ENCODE results near the gene LAMB3.
A peak's percentile ranks its signal among the peaks of the same experiment; 100 is the strongest.
"Not testable (repeated sequence)": the region's sequence is repeated elsewhere in the genome, so short reads cannot be mapped to it uniquely, and the experiment has no call there.

The LAMB3 gene

DNA sequence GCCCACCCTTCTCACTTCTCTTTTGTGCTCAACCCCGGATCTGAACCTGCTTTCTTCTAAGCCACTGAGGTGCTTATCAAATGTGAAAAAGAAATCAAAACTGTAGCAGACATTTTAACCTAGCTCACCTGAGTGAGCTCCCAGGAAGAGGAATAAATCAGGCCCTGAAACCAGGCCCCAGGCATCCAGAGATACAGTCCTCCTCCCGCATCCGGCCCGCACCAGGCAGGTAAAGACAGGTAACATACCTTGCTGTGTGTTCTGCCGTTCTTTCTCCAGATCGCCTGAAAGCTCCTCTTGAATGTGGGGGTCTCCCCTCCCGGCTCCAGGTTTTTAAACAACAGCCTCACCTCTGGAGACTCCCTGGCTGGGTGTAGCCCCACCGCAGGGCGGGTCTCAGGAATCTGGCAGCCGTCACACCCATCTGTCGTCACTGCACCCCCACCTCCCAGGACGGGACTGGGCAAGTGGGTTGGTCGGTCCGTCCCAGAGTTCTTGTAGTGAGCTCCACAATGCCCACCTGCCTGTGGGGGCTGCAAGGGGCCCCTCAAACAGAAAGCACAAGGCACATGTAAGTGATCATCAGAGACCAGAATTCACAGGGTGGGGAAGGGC lies at the start of gene LAMB3:
Gene LAMB3, minus strand, starts transcription at position 305 of the 615 bp plus-strand sequence. CDS start 1,481 bp downstream, outside the sequence.
- DNase-seq (ENCODE audit: low read depth) = no peak

DNA sequence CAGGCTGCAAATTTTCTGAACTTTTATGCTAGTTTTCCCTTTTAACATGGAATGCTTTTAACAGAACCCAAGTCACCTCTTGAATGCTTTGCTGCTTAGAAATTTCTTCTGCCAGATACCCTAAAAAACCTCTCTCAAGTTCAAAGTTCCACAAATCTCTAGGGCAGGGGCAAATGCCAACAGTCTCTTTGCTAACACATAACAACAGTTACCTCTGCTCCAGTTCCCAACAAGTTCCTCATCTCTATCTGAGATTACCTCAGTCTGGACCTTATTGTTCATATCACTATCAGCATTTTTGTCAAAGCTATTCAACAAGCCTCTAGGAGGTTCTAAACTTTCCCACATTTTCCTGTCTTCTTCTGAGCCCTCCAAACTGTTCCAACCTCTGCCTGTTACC lies 48.5 kb upstream of the LAMB3 start:
- not testable (repeated sequence) for DNase-seq (ENCODE audit: low read depth)

GRCh38 chr1:209697126-209697525 lies 44.9 kb upstream of the LAMB3 start:
- DNase-seq (ENCODE audit: low read depth) = no peak

DNA sequence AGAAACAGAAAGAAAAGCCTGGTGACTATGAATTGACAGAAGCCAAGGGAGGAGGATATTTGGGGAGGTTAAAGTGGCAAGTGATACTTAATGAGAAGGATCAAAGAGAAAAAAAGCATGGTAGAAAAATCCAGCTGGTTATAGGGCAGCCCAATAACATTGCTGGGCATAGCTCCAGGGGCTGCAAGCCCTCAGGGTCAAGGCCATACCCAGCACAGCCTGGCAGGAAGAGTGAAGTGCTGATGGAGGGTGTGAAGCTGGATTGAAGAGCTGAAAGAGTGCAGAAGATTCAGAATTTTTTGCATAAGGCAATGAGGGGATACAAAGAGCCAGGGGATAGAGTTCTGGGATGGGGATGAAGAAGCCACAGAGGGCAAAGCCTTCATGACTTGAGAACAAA lies 44.4 kb upstream of the LAMB3 start:
- no peak for DNase-seq (ENCODE audit: low read depth)

DNA sequence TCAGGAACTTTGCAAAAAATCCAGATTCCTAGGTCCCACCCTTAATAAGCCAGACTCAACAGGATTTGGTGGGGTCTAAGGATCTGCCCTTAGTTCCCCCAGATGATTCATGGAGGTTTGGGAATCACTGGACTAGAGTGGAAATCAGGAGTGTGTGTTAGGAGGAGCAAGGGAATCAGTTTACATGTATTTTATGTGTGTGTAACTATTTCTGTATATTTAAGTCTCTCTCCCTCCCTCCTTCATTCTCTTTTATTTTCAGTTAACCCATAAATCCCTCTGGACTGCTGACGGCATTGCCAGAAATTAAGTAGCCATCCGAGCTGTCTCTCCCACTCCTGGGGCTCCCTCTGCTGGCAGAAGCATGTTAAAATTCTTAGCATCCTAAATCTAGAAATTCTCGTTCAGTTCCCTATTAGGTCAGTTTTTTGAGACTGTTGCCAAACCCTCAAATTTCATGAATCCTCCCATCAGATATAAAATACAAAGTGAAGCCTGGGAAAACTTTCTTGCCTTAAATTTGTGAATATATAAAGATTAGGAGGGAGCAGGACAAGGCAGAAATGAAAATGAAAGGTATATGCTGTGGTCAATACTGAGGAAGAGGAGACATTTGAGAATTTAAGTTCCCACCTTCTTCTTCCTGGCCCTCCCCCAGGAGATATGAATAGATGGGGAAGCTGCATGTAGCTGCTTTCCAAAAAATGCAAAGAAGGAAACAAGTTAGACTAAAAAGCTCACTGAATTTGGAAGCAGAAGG lies 40.7 kb upstream of the LAMB3 start:
- peak; percentile 55 for DNase-seq (ENCODE audit: low read depth)

GRCh38 chr1:209692296-209692695 lies 40.1 kb upstream of the LAMB3 start:
- DNase-seq (ENCODE audit: low read depth) = no peak

DNA sequence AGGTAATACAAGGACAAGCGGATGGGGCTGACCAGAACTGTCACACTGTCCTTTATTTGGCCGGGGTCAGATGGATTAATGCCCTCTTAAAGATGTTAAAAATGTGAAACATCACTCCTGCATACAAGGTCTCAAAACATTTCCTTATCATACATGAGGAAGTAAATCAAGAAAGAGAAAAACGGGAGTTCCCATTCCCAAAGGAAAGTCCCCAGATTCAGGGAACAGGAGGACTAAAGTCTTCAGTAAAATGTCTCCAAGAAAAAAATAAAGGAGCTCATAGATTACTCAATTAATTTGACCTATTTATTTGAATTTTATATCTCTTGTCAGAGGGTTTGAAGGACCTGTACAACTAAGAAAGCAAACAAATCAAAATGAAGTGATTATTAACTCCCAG lies 39.0 kb upstream of the LAMB3 start:
- no peak for DNase-seq (ENCODE audit: low read depth)

GRCh38 chr1:209689477-209689876 lies 37.3 kb upstream of the LAMB3 start:
- no peak for DNase-seq (ENCODE audit: low read depth)

DNA sequence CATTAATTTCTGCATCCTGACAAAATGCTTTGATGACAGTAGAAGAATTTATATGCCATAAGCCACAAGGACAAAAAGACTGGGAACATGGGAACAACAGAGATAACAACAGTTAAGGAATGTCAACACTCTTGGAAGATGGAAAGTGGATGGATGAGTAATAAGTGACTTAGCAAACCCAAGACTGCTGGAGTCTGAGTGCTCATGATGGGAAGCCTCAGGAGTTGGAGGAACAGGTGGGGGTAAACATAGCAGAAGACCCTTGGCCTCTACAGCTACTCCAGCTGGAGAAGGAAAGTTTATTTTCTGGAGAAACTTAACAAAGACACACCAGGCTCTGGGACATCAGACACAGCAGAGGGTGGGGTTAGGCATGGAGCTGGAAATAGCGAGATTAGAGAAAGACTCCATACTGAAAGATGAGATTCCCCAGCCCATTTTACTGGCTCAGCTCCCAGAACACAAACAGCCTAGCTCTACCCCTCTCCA lies 36.6 kb upstream of the LAMB3 start:
- no peak for DNase-seq (ENCODE audit: low read depth)

- no peak for DNase-seq (ENCODE audit: low read depth)
These were observed 34.1 kb upstream of the LAMB3 start for GRCh38 chr1:209686322-209686721.

GRCh38 chr1:209685821-209686220 lies 33.6 kb upstream of the LAMB3 start:
- DNase-seq (ENCODE audit: low read depth) = no peak

- no peak for DNase-seq (ENCODE audit: low read depth)
These were observed 26.8 kb upstream of the LAMB3 start for GRCh38 chr1:209678981-209679539.

GRCh38 chr1:209675565-209676154 lies 23.4 kb upstream of the LAMB3 start:
- DNase-seq (ENCODE audit: low read depth) = no peak

DNA sequence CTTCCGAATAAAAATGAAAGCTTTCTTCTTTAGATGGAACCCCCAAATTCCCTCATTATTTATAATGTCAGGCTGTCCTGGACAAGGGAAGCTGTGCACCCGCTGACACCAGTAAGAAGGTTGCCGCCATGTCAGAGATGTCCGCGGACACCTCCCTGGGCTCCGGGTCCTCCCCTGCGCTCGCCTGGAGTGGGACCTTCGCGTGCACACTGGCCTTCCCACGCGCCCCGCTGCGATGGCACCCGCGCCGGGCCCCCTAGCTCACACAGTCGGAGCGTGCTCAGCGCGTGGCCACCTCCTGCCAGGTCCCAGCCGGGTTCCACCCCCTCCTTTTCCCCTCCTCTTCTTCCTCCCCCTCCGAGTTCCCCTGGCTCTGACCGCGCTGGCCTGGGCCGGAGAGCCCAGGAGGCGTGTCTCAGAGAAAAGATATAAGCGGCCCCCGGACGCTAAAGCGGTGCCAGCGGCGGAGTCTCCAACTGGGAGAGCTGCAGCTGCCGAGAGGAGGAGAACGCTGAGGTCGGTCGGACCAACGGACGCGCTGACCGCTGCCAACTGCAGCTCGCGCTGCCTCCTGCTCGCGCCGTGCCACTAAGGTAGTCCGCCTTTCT lies 22.8 kb upstream of the LAMB3 start, which contains the start of gene G0S2:
Gene G0S2, plus strand, starts transcription at position 456 of the 608 bp plus-strand sequence. CDS start 273 bp downstream, outside the sequence.
- peak; percentile 45 for DNase-seq (ENCODE audit: low read depth)

DNA sequence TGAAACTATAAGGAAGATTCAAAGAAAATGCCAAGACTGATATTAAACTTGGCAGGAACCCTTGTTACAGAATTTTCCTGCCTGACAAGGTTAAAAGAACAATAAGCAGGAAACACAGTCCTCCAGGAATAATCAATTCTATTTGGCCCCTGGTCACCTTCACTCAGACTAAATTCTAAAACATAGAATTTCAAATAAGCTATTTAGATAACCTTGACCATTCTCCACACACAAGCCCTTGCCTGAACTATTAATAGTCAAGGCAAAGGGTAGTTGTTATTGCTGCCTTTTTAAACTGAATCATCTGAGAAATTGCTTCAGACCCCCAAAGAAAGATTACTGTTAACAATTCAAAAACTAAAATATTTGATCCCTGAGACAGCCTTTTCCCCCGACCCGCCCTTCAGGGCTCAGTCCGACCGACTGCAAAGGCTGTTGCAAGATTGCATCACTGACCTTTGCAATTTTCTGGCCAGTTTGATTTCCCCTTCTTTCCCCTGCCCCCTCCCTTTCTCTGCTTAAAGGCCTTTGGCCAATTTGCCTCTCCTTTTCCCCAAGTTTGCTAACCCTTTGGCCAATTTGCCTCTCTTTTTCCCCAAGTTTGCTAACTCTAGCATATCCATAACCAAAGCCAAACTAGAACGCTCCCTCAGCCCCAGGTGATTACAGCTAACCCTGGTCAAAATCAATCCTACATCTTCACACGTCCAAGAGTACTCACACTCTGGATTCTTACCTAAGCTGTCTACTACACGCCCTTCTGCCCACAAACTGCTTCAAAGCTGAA lies 21.6 kb upstream of the LAMB3 start:
- DNase-seq (ENCODE audit: low read depth) = no peak

GRCh38 chr1:209672705-209673630 lies 20.7 kb upstream of the LAMB3 start:
- no peak for DNase-seq (ENCODE audit: low read depth)

DNA sequence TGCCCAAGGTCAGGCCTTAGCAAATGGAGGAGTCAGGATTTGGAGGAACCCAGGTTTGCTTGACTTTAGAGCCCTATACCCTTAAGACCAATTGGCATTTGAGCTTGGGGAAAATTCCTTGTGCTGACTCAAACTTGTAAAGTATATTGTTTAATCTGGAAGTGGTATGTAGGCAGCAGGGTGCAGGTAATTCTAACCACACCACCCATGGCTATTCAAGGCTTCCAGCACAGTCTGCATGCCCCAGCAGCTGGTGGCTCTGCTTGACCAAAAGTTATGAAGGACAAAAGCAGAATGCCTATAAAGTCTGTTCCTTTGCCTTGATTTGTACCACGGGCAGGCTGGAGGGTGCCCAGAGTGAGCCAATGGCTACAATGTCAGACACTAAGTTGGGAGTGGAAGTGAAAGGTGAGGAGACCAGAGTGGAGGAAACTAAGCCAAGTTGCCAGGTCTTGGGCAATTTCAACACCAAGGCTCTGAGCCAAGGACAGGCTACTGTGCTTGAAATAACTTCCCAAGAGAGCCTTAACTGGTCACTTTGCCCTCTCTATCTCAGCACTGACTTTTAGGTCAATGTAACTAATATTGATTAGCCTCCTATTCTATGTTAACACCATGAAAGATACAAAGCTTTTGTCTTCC lies 18.3 kb upstream of the LAMB3 start:
- DNase-seq (ENCODE audit: low read depth) = no peak

DNA sequence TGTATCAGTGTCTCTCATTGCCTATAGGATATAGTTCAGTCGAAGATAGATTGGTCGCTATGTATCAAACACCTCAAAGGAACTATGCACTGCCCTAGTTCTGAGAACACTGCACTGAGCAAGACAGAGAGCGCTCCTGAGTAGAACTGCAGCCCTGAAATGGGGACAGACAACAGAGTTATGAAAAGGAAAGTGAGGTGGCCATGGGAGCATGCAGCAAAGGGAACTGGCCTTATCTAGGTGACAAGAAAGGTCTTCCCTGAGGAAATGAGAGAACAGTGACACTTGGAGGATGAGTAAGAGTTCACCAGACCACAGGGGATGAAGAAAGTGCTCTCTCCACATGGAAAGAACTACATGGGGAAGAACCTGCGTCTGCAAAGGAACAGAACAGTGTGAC lies 15.5 kb upstream of the LAMB3 start:
- DNase-seq (ENCODE audit: low read depth) = no peak

DNA sequence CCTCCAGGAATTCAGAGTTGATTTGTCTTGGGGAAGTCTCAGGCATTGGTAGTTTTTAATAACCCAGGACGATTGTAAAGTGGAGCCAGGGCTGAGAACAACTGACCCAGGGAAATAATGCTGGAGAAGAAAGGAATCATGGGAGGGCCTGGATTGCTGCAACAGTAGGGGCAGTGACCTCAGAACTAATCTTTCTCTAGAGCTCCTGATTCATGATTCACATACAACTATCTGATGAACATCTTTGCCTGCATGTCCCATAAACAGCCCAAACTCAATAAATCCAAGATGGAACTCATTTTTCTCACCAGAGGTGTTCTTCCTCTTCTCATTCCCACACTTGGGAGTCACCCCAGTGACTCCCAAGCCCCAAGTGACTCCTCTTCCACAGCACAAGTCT lies 14.9 kb upstream of the LAMB3 start:
- DNase-seq (ENCODE audit: low read depth) = no peak

- no peak for DNase-seq (ENCODE audit: low read depth)
These were observed 10.7 kb upstream of the LAMB3 start for GRCh38 chr1:209662879-209663327.
